SK-N-SH (cell line): ENCODE measurements around the gene TCEAL4.

Experiments
- EP300 ChIP-seq, 2 experiments: IDR thresholded peaks; 2 replicates each; pipeline versions ENCODE4 v1.4.0 to v1.6.1; 2012; ENCODE audit warnings: borderline replicate concordance in 1 of 2, low read depth in 1 of 2, low read length in 1 of 2
- FOSL2 ChIP-seq: IDR thresholded peaks from 2 replicates; pipeline ENCODE4 v1.4.0; 2012; ENCODE audit warnings: low read depth, mild to moderate bottlenecking, moderate library complexity, borderline replicate concordance
- GABPA ChIP-seq: IDR thresholded peaks from 2 replicates; pipeline ENCODE4 v1.4.0; 2012; ENCODE audit warnings: low read depth, mild to moderate bottlenecking
- MEF2A ChIP-seq: IDR thresholded peaks from 2 replicates; pipeline ENCODE4 v1.4.0; 2012; ENCODE audit warnings: low read depth, borderline replicate concordance
- MXI1 ChIP-seq: IDR thresholded peaks from 2 replicates; pipeline ENCODE4 v1.6.1; 2012; ENCODE audit warnings: mild to moderate bottlenecking, low read depth, low read length, improper control_type of control experiment
- SMC3 ChIP-seq: IDR thresholded peaks from 2 replicates; pipeline ENCODE4 v1.6.1; 2012; ENCODE audit warnings: low read depth, low read length, improper control_type of control experiment
- TCF12 ChIP-seq: IDR thresholded peaks from 2 replicates; pipeline ENCODE4 v1.4.0; 2012
- TF ChIP-seq, protein P1 (sequence below): fragments of 200-600 bp; sonication (generic); IDR thresholded peaks from 2 replicates; pipeline ENCODE4 v1.6.1; 2017; ENCODE audit warnings: antibody characterized with exemption, mild to moderate bottlenecking, moderate library complexity

DNA sequence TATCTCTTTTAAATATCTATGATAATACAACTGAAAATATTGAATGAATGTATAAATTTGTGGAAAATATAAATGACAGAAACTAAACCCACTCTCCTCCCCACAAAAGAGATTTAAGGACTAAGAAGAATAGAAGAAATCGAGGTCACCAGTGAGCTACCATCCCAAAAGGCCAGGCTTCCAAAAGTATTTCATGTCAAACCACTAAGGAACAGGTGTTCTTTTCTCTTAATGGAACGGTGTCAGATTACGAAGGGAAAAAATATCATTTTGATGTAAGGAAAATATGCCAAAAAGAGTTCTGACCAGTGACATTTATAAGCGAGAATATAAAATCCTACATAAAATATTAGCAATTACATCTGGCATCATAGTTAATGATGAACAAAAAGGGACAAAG is 13.6 kb upstream of the TCEAL4 start:
- TF ChIP-seq, protein P1, sequence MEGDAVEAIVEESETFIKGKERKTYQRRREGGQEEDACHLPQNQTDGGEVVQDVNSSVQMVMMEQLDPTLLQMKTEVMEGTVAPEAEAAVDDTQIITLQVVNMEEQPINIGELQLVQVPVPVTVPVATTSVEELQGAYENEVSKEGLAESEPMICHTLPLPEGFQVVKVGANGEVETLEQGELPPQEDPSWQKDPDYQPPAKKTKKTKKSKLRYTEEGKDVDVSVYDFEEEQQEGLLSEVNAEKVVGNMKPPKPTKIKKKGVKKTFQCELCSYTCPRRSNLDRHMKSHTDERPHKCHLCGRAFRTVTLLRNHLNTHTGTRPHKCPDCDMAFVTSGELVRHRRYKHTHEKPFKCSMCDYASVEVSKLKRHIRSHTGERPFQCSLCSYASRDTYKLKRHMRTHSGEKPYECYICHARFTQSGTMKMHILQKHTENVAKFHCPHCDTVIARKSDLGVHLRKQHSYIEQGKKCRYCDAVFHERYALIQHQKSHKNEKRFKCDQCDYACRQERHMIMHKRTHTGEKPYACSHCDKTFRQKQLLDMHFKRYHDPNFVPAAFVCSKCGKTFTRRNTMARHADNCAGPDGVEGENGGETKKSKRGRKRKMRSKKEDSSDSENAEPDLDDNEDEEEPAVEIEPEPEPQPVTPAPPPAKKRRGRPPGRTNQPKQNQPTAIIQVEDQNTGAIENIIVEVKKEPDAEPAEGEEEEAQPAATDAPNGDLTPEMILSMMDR, result no peak
- TF ChIP-seq SMC3 (no peak), MEF2A (no peak), TCF12 (no peak), MXI1 (no peak), GABPA (no peak), FOSL2 (no peak), EP300 (IDR thresholded peaks at IDR 0.05; ENCODE audit: borderline replicate concordance in 1 of 2, low read depth in 1 of 2, low read length in 1 of 2) (no peak)
